ENCODE data around the gene FASTK.
A peak's percentile ranks its signal among the peaks of the same experiment; 100 is the strongest.

The FASTK gene

GRCh38 chr7:151122276-151122675, 41.7 kb upstream of the FASTK start:
- H3K27me3 Mint-ChIP-seq, result no peaks in the 10 kb centered on the region
- no peak for ATAC-seq
- no peak overlapping the region for H3K4me3 Mint-ChIP-seq
- H3K27ac Mint-ChIP-seq, result no peak overlapping the region
- no peak for DNase-seq
- H3K36me3 Mint-ChIP-seq (ENCODE audit: low read depth), result peaks cover 5% of the 10 kb centered on the region
- no peaks in the 10 kb centered on the region for H3K9me3 Mint-ChIP-seq
- no peaks in the 10 kb centered on the region for H3K4me1 Mint-ChIP-seq

GRCh38 chr7:151121380-151122170, 41.0 kb upstream of the FASTK start:
- H3K9me3 Mint-ChIP-seq, result no peaks in the 10 kb centered on the region
- H3K27me3 Mint-ChIP-seq, result no peaks in the 10 kb centered on the region
- no peak overlapping the region for H3K27ac Mint-ChIP-seq
- DNase-seq (no peak), ATAC-seq (no peak)
- peaks cover 5% of the 10 kb centered on the region for H3K36me3 Mint-ChIP-seq (ENCODE audit: low read depth)
- H3K4me1 Mint-ChIP-seq, result no peaks in the 10 kb centered on the region
- no peak overlapping the region for H3K4me3 Mint-ChIP-seq

GRCh38 chr7:151120896-151121295, 40.3 kb upstream of the FASTK start:
- H3K27me3 Mint-ChIP-seq, result peaks cover under 1% of the 10 kb centered on the region
- no peaks in the 10 kb centered on the region for H3K9me3 Mint-ChIP-seq
- H3K4me1 Mint-ChIP-seq, result no peaks in the 10 kb centered on the region
- no peak overlapping the region for H3K4me3 Mint-ChIP-seq
- no peak overlapping the region for H3K27ac Mint-ChIP-seq
- ATAC-seq (no peak), DNase-seq (no peak)
- peaks cover 5% of the 10 kb centered on the region for H3K36me3 Mint-ChIP-seq (ENCODE audit: low read depth)

GRCh38 chr7:151119902-151120301, 39.3 kb upstream of the FASTK start:
- Mint-ChIP-seq H3K9me3 (no peaks in the 10 kb centered on the region), H3K36me3 (ENCODE audit: low read depth) (peaks cover 5% of the 10 kb centered on the region), H3K27me3 (peaks cover 3% of the 10 kb centered on the region), H3K4me1 (no peaks in the 10 kb centered on the region), H3K27ac (no peak overlapping the region), H3K4me3 (no peak overlapping the region)
- no peak for DNase-seq
- no peak for ATAC-seq

- DNase-seq (no peak), ATAC-seq (no peak)
- no peaks in the 10 kb centered on the region for H3K9me3 Mint-ChIP-seq
- H3K4me1 Mint-ChIP-seq, result peaks cover 1% of the 10 kb centered on the region
- peaks cover 5% of the 10 kb centered on the region for H3K36me3 Mint-ChIP-seq (ENCODE audit: low read depth)
- no peak overlapping the region for H3K27ac Mint-ChIP-seq
- no peak overlapping the region for H3K4me3 Mint-ChIP-seq
- H3K27me3 Mint-ChIP-seq, result peaks cover 3% of the 10 kb centered on the region
Observed at GRCh38 chr7:151119055-151119415, 38.4 kb upstream of the FASTK start.

- Mint-ChIP-seq H3K36me3 (ENCODE audit: low read depth) (peaks cover 2% of the 10 kb centered on the region), H3K9me3 (no peaks in the 10 kb centered on the region), H3K4me3 (no peak overlapping the region), H3K4me1 (peaks cover 4% of the 10 kb centered on the region), H3K27ac (no peak overlapping the region), H3K27me3 (peaks cover 3% of the 10 kb centered on the region)
- DNase-seq (no peak), ATAC-seq (no peak)
Observed at GRCh38 chr7:151118108-151119054, 37.8 kb upstream of the FASTK start.

GRCh38 chr7:151117565-151117964, 37.0 kb upstream of the FASTK start:
- no peaks in the 10 kb centered on the region for H3K9me3 Mint-ChIP-seq
- no peak overlapping the region for H3K27ac Mint-ChIP-seq
- no peak for ATAC-seq
- no peak for DNase-seq
- H3K36me3 Mint-ChIP-seq (ENCODE audit: low read depth), result peaks cover 2% of the 10 kb centered on the region
- H3K4me1 Mint-ChIP-seq, result peaks cover 4% of the 10 kb centered on the region
- H3K27me3 Mint-ChIP-seq, result peaks cover 9% of the 10 kb centered on the region
- H3K4me3 Mint-ChIP-seq, result no peak overlapping the region

- no peak overlapping the region for H3K27ac Mint-ChIP-seq
- ATAC-seq (no peak), DNase-seq (no peak)
- H3K9me3 Mint-ChIP-seq, result no peaks in the 10 kb centered on the region
- no peak overlapping the region for H3K4me3 Mint-ChIP-seq
- peaks cover 2% of the 10 kb centered on the region for H3K36me3 Mint-ChIP-seq (ENCODE audit: low read depth)
- peaks cover 4% of the 10 kb centered on the region for H3K4me1 Mint-ChIP-seq
- peaks cover 9% of the 10 kb centered on the region for H3K27me3 Mint-ChIP-seq
Observed at GRCh38 chr7:151116603-151117440, 36.2 kb upstream of the FASTK start.

- DNase-seq (no peak), ATAC-seq (no peak)
- H3K9me3 Mint-ChIP-seq, result no peaks in the 10 kb centered on the region
- H3K4me1 Mint-ChIP-seq, result peaks cover 4% of the 10 kb centered on the region
- peaks cover 2% of the 10 kb centered on the region for H3K36me3 Mint-ChIP-seq (ENCODE audit: low read depth)
- H3K27me3 Mint-ChIP-seq, result peaks cover 9% of the 10 kb centered on the region
- peak overlapping the region; percentile 11 for H3K4me3 Mint-ChIP-seq
- no peak overlapping the region for H3K27ac Mint-ChIP-seq
Observed at GRCh38 chr7:151115836-151116418, 35.3 kb upstream of the FASTK start.

GRCh38 chr7:151115121-151115835, 34.7 kb upstream of the FASTK start:
- peaks cover 2% of the 10 kb centered on the region for H3K36me3 Mint-ChIP-seq (ENCODE audit: low read depth)
- H3K4me3 Mint-ChIP-seq, result no peak overlapping the region
- ATAC-seq (peak; percentile 29), DNase-seq (peak; percentile 43)
- H3K9me3 Mint-ChIP-seq, result no peaks in the 10 kb centered on the region
- peaks cover 9% of the 10 kb centered on the region for H3K27me3 Mint-ChIP-seq
- H3K4me1 Mint-ChIP-seq, result peaks cover 4% of the 10 kb centered on the region
- H3K27ac Mint-ChIP-seq, result no peak overlapping the region

- no peaks in the 10 kb centered on the region for H3K9me3 Mint-ChIP-seq
- H3K36me3 Mint-ChIP-seq (ENCODE audit: low read depth), result peaks cover 2% of the 10 kb centered on the region
- DNase-seq, result no peak
- H3K4me1 Mint-ChIP-seq, result peaks cover 4% of the 10 kb centered on the region
- no peak overlapping the region for H3K27ac Mint-ChIP-seq
- H3K27me3 Mint-ChIP-seq, result peaks cover 9% of the 10 kb centered on the region
- peak overlapping the region; percentile 32 for H3K4me3 Mint-ChIP-seq
- no peak for ATAC-seq
Observed at GRCh38 chr7:151114151-151115090, 33.8 kb upstream of the FASTK start.

GRCh38 chr7:151113344-151114150, 32.9 kb upstream of the FASTK start:
- peaks cover 4% of the 10 kb centered on the region for H3K4me1 Mint-ChIP-seq
- H3K27ac Mint-ChIP-seq, result no peak overlapping the region
- H3K9me3 Mint-ChIP-seq, result no peaks in the 10 kb centered on the region
- no peak for ATAC-seq
- H3K4me3 Mint-ChIP-seq, result peak overlapping the region; percentile 32
- H3K27me3 Mint-ChIP-seq, result peaks cover 9% of the 10 kb centered on the region
- H3K36me3 Mint-ChIP-seq (ENCODE audit: low read depth), result no peaks in the 10 kb centered on the region
- DNase-seq, result no peak
